Pancreas (tissue), 10 donors: Measurements from ENCODE around the gene MMP15. TPM values are rescaled to one million over a fixed set of nuclear protein-coding genes. Genes with fewer than 3 reads are reported as not detected.
A peak's percentile ranks its signal among the peaks of the same experiment; 100 is the strongest.

ENCODE experiments used
- ATAC-seq, 4 donors: fragments of 200-7000 bp; cut with Tn5 transposase; one replicate each; pipeline versions ENCODE4 v1.8.0 to v1.9.1; 2020; ENCODE audit warnings: mild to moderate bottlenecking in 4 of 4, moderate library complexity in 4 of 4
- DNase-seq, 6 donors: peaks; one replicate each; pipeline ENCODE4 v3.0.0-alpha.2; 2020
- FAIRE-seq: peaks from 2 replicates; lab custom pipeline; 2012; peaks lifted over from hg19 to GRCh38; lab: Jason Lieb, UNC
- H3K27ac ChIP-seq, 4 donors: fragments of 200-600 bp; sonication (generic); 1 replicate in 3 of 4; 2 replicates in 1 of 4; pipeline versions ENCODE4 v1.5.0 to v1.8.0; 2020
- H3K27me3 ChIP-seq, 4 donors: fragments of 200-600 bp; one replicate each; pipeline ENCODE4 v1.8.0; 2021
- H3K36me3 ChIP-seq, 3 donors: fragments of 200-600 bp; sonication (generic) in 1 of 3; one replicate each; pipeline versions ENCODE4 v1.5.0 to v1.8.0; 2020 to 2021
- H3K4me1 ChIP-seq, 3 donors: fragments of 200-600 bp; one replicate each; pipeline ENCODE4 v1.8.0; 2021
- H3K4me3 ChIP-seq, 4 donors: fragments of 200-600 bp; sonication (generic) in 2 of 4; one replicate each; pipeline versions ENCODE4 v1.5.0 to v1.8.0; 2020 to 2021
- H3K9me3 ChIP-seq, 4 donors: fragments of 200-600 bp; one replicate each; pipeline ENCODE4 v1.8.0; 2021
- WGBS, 2 donors: extraction: QIAGEN DNeasy Blood & Tissue Kit; methylation state at CpG; one replicate each; pipeline ENCODE4 v1.1.7; 2013; 5-methylcytosine and 5-hydroxymethylcytosine counted together
- intact Hi-C, 3 donors: fragments of 100-400 bp; cut with DNase I; formaldehyde crosslinking; loops; one replicate each; pipeline versions ENCODE4 v1.11.1 to v1.14.2; 2022
- polyA plus RNA-seq, 2 donors: library from polyadenylated mRNA; stranded (reverse); fragments of 200-250 nt; gene quantifications; one replicate each; pipeline ENCODE4 v1.2.3, GENCODE V29; 2013
- total RNA-seq, 6 donors: library from RNA; stranded (reverse); fragmentation: NEBNext Ultra II Directional in 4 of 6; extraction: Animal tissue kit (Norgen Biotek cat#: 25700) in 4 of 6; gene quantifications; one replicate each; pipeline versions ENCODE4 v1.2.1 to v1.2.4, GENCODE V29; 2021 to 2023
- TF ChIP-seq, protein P1 (sequence below), 4 donors: fragments of 200-600 bp; sonication (generic) in 3 of 4; IDR thresholded peaks; one replicate each; pipeline versions ENCODE4 v1.5.0 to v1.8.0; 2021; ENCODE audit warnings: antibody characterized with exemption in 4 of 4
- donor health status: healthy with polysubstance abuse.
- donor health status: DM: no; HTN: no; CAD: no; lungs with moderate emphysema.
- donor health status: DM: no; HTN: no; CAD: no.
- donor health status: control.
- donor health status: control.
- donor health status: Bipolar disorder and iron deficiency.
- donor health status: DM: yes; HTN: yes; CAD: no.
- donor health status: DM: no; HTN: no; CAD: no.
- donor health status: DM: no; HTN: no; CAD: no.
- donor health status: DM: yes; HTN: yes; CAD: no.

Gene MMP15
- total and polyA plus RNA-seq, 8 donors: 11.2 to 30.2 (median 21.0) TPM

DNA sequence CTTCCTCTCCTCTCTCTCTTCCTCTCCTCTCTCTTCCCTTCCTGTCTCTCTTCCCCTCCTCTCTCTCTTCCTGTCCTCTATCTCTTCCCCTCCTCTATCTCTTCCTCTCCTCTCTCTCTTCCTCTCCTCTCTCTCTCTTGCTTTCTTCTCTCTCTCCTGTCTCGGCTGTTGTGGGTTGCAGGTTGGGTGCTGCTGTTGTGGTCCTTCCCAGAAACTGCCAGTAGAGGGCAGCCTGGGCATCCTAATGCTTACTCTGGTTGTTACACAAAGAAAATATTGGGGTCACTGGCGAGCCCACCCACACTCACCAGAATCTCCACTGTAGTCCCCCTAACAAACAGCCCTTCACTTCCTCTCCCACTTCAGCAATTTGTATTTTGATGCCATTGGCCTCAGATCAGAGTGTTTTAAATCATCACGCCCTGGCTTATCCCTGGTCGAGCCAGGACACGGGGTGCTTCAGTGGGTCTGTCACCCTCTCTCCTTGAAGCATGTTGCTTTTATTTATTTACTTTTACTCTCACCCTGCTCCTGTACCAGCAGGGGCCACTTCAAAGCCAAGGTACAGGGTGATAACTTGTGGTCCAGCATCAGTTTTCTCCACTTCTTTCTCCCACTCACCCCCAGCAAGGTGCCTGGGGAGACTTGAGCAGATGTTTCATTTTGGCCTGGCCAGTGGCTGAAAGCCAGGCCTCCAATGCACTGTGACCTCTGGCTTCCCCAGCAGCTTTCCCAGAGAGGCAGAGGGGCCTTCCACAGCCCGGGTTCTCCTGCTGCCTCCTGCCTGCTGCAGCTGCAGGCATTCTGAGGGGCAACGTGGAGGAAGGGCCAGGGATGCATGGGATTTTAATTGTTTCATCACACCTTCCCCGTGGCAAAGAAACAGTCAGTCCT lies 4.7 kb upstream of the MMP15 start:
- Histone ChIP-seq H3K36me3 (peaks cover 0 to 4% (median 0%) of the 10 kb centered on the region in 3 donors), H3K4me3 (no peak overlapping the region), H3K27ac (no peak overlapping the region), H3K4me1 (peaks cover 0 to 12% (median 11%) of the 10 kb centered on the region in 3 donors), H3K27me3 (no peaks in the 10 kb centered on the region), H3K9me3 (no peaks in the 10 kb centered on the region)
- ATAC-seq (no peak), DNase-seq (peak in 5 of 6 donors; percentile 43 to 80 (median 58)), FAIRE-seq (no peak)
- intact Hi-C loops: loop anchor here (5.0 to 10.0 kb wide), 2 partner anchors 101 to 104 kb away; partner anchors contain the start of gene CFAP20 (in 1 of the 3)
- 59 to 61% methylated on average over 8 of the region's 8 CpGs for WGBS, 2 donors
- TF ChIP-seq, protein P1, sequence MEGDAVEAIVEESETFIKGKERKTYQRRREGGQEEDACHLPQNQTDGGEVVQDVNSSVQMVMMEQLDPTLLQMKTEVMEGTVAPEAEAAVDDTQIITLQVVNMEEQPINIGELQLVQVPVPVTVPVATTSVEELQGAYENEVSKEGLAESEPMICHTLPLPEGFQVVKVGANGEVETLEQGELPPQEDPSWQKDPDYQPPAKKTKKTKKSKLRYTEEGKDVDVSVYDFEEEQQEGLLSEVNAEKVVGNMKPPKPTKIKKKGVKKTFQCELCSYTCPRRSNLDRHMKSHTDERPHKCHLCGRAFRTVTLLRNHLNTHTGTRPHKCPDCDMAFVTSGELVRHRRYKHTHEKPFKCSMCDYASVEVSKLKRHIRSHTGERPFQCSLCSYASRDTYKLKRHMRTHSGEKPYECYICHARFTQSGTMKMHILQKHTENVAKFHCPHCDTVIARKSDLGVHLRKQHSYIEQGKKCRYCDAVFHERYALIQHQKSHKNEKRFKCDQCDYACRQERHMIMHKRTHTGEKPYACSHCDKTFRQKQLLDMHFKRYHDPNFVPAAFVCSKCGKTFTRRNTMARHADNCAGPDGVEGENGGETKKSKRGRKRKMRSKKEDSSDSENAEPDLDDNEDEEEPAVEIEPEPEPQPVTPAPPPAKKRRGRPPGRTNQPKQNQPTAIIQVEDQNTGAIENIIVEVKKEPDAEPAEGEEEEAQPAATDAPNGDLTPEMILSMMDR (IDR thresholded peaks at IDR 0.05): peak; percentile 56 to 68 (median 62)

DNA sequence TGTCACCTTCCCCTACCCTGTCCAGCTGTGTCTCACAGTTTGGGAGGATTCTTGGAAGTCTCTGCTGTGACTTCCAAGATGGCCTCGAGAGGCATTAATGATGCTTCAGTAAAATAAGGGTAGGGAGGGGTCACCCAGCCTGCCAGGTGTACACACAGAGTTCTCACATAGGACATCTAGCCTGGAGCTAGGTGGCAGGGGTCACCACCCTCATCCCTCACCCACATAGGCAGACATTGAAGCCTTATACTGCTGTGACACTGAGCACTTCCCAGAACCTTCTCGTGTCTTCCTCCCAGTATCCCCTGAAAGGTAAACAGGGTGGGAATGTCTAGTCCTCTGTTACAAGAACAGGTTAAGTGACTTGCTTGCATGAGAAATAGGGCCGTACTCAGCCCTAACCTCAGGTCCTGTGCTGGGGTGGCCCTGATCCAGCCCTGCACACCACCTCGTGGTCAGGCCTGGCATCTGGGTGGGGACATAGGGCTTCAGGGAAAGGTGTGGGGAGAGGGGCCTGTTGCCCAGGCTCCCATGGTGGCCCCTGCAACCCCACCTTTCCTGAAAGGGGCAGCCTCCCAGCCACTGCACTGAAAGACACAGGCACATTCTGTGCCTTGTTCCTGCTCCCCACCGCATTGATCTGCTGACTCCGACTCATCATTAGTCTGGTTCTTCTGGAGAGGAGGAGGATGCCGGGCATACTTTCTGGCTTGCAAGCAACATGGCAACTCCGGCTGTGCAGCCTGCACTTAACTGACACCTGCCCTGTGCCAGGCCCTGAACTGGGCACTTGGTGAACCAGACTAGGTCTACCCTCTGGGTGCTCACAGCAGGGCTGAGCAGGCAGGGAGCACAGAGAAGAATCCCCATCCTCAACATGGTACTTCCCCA lies 3.6 kb upstream of the MMP15 start:
- Histone ChIP-seq H3K36me3 (peaks cover 0 to 4% (median 0%) of the 10 kb centered on the region in 3 donors), H3K27ac (peak overlapping the region in 2 of 4 donors; percentile 71 to 84), H3K27me3 (no peaks in the 10 kb centered on the region), H3K4me1 (peaks cover 0 to 12% (median 11%) of the 10 kb centered on the region in 3 donors), H3K9me3 (no peaks in the 10 kb centered on the region), H3K4me3 (no peak overlapping the region)
- FAIRE-seq (no peak), DNase-seq (no peak), ATAC-seq (no peak)
- TF ChIP-seq, protein P1 (IDR thresholded peaks at IDR 0.05): no peak
- intact Hi-C loops: loop anchor here (5.0 to 10.0 kb wide), 2 partner anchors 100 to 103 kb away; partner anchors contain the start of gene CFAP20 (in 1 of the 3)
- 59% methylated on average over 8 of the region's 8 CpGs for WGBS, 2 donors

DNA sequence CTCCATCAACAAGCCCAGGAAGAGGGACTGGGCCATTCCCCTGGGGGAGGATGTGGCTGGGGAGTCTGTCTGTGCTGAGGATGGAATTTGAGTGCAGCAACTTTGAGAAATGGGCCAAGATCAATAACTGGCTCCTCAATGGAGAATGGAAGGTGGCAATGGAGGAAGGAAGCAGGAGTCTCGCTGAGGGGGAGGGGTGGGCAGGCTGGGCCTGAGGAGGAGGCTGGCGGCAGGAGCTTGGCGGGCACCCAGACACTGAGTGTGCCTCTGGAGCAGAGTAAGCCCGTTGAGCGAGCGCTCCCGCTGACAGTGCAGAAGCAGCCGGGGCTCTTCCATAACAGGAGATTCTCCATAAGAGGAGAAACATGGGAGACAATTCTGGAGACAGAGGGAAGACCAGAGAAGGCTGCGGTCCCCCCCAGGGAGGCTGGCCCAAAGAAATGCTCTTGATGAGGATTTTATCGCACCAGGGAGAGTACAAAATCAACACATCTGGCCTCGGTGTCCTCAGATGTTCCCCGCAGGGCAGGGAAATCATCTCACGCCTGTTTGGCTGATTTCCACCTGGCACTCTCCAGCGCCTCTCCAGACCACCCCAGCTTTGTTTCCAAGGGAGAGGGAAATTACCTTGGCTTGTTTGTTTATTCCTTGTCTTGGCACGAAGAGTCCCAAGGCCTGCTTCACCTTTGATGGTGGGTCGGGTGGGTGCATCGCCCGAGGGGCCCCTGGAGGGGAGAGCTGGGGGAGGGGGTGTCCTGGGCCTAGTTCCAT lies 2.8 kb upstream of the MMP15 start:
- WGBS, 2 donors: 11 to 18% methylated on average over 18 of the region's 18 CpGs
- H3K36me3 ChIP-seq: peaks cover 0 to 4% (median 0%) of the 10 kb centered on the region in 3 donors
- H3K9me3 ChIP-seq: no peaks in the 10 kb centered on the region
- peak; percentile 65 to 84 (median 77) for DNase-seq
- H3K27me3 ChIP-seq: no peaks in the 10 kb centered on the region
- peak in 1 of 4 donors; percentile 11 for ATAC-seq
- peaks cover 1 to 14% (median 13%) of the 10 kb centered on the region in 3 donors for H3K4me1 ChIP-seq
- TF ChIP-seq, protein P1 (IDR thresholded peaks at IDR 0.05): no peak
- intact Hi-C loops: loop anchor here (5.0 to 10.0 kb wide), 2 partner anchors 100 to 102 kb away; partner anchors contain the start of gene CFAP20 (in 1 of the 3)
- H3K27ac ChIP-seq: peak overlapping the region in 3 of 4 donors; percentile 13 to 84 (median 71)
- no peak for FAIRE-seq
- H3K4me3 ChIP-seq: no peak overlapping the region
